ENCODE results near the gene SAMD10. TPM values are rescaled to one million over a fixed set of nuclear protein-coding genes. Genes with fewer than 3 reads are reported as not detected.

The SAMD10 gene
- total RNA-seq, 1 experiment from 2014 or later: 5.7 TPM

DNA sequence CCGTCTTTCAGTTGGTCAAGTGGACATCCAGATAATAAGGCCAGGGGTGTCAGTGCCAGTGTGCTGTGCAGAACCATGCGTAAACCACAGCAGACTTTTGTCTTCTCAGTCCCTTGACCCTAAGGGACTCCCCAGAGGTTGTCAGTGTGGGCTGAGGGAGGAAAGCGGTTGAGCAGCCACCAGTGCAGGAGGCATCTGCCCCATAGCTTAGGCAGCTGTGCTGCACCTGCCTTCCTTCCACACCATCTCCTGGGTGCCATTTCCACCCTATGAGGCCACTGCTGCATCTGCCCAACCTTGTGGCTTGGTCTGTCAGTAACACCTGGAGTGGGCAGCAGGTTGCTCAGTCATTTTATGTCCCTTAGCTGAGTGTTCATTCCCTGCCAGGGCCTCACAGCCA lies 27.5 kb upstream of the SAMD10 start:
- Mint-ChIP-seq H3K4me1 (no peaks in the 10 kb centered on the region), H3K9me3 (peaks cover 4 to 5% of the 10 kb centered on the region in 2 experiments; a peak in 2 of 5 replicates), H3K27me3 (ENCODE audit: low read depth) (no peaks in the 10 kb centered on the region), H3K27ac (no peak overlapping the region), H3K4me3 (no peak overlapping the region), H3K36me3 (ENCODE audit: insufficient read depth in 1 of 3, low read depth in 3 of 3) (peaks cover 25 to 80% (median 72%) of the 10 kb centered on the region in 3 experiments)
- Histone ChIP-seq H2BK12ac (ENCODE audit: insufficient read length, low read depth, low read length) (no peak overlapping the region), H2AK5ac (ENCODE audit: insufficient read length, low read length) (no peak overlapping the region), H2AFZ (ENCODE audit: low read length) (no peak overlapping the region), H2BK5ac (ENCODE audit: insufficient read length, low read length) (no peak overlapping the region), H2BK15ac (ENCODE audit: low read depth, low read length) (no peak overlapping the region), H3K9me3 (ENCODE audit: control insufficient read depth, low read depth, low read length) (no peaks in the 10 kb centered on the region), H4K8ac (replicated peaks; ENCODE audit: insufficient read length, low read depth, low read length) (no peak overlapping the region), H3K14ac (ENCODE audit: insufficient read depth, low read length) (no peak overlapping the region), H3K27ac (ENCODE audit: insufficient read length, low read depth, low read length) (no peak overlapping the region), H3K23me2 (ENCODE audit: insufficient read length, low read depth, low read length, poor library complexity, severe bottlenecking) (no peaks in the 10 kb centered on the region), H3K56ac (ENCODE audit: insufficient read length, low read depth, low read length) (no peak overlapping the region), H4K5ac (ENCODE audit: insufficient read length, low read depth, low read length) (no peak overlapping the region), H3K23ac (ENCODE audit: insufficient read length, low read depth, low read length) (no peak overlapping the region), H3T11ph (ENCODE audit: low read length) (no peak overlapping the region), H3K4me1 (ENCODE audit: insufficient read depth, low read length) (no peaks in the 10 kb centered on the region), H3K79me2 (ENCODE audit: insufficient read depth, low read length) (no peaks in the 10 kb centered on the region), H3K4me2 (ENCODE audit: insufficient read depth, insufficient read length, low read length) (no peak overlapping the region), H4K20me1 (ENCODE audit: control insufficient read depth, insufficient read depth, insufficient read length) (no peaks in the 10 kb centered on the region), H3K18ac (ENCODE audit: insufficient read length, low read depth, low read length) (no peak overlapping the region), H3K79me1 (ENCODE audit: insufficient read depth, low read depth, low read length, poor library complexity, severe bottlenecking) (peaks cover 4% of the 10 kb centered on the region), H3K9ac (ENCODE audit: extremely low read depth, insufficient read length, low read length) (no peak overlapping the region), H3K4ac (ENCODE audit: low read depth, low read length) (no peak overlapping the region), H3K27me3 (ENCODE audit: insufficient read depth, low read length) (no peaks in the 10 kb centered on the region), H2BK20ac (ENCODE audit: low read depth, low read length, poor library complexity, severe bottlenecking) (no peak overlapping the region), H2BK120ac (ENCODE audit: low read depth, low read length, poor library complexity, severe bottlenecking) (no peak overlapping the region), H4K91ac (ENCODE audit: insufficient read length, low read depth, low read length) (no peak overlapping the region)
- WGBS (ENCODE audit: extremely low coverage, insufficient read length, low lambda C conversion rate): no CpG with 5 or more reads among the region's 3 CpGs
- no peak for TF ChIP-seq CTCF (conservative IDR thresholded peaks at IDR 0.05)
- DNase-seq: no peak

Data from H9 (cell line).